ENCODE measurements around the gene ATP8A2. TPM values are rescaled to one million over a fixed set of nuclear protein-coding genes. Genes with fewer than 3 reads are reported as not detected.

Gene ATP8A2
- total and polyA plus RNA-seq, 11 donors: 0.01 to 0.29 (median 0.05) TPM; not detected in 2

DNA sequence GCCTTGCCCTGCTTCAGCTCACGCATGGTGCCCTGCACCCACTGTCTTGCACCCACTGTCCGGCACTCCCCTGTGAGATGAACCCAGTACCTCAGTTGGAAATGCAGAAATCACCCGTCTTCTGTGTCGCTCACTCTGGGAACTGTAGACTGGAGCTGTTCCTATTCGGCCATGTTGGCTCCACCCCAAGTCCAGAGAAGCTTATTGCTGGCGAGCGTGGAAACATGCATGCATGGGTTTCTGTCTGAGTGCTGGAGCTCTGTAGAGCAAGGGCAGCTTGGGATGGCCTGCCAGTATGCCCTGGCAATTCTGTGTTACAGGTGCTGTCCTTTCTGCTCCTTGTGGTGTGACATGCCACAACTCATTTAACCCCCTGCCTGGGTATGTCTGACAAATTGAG is 527.2 kb downstream of the ATP8A2 start:
- TF ChIP-seq POLR2A (IDR thresholded peaks at IDR 0.05): no peak
- TF ChIP-seq, protein P1, sequence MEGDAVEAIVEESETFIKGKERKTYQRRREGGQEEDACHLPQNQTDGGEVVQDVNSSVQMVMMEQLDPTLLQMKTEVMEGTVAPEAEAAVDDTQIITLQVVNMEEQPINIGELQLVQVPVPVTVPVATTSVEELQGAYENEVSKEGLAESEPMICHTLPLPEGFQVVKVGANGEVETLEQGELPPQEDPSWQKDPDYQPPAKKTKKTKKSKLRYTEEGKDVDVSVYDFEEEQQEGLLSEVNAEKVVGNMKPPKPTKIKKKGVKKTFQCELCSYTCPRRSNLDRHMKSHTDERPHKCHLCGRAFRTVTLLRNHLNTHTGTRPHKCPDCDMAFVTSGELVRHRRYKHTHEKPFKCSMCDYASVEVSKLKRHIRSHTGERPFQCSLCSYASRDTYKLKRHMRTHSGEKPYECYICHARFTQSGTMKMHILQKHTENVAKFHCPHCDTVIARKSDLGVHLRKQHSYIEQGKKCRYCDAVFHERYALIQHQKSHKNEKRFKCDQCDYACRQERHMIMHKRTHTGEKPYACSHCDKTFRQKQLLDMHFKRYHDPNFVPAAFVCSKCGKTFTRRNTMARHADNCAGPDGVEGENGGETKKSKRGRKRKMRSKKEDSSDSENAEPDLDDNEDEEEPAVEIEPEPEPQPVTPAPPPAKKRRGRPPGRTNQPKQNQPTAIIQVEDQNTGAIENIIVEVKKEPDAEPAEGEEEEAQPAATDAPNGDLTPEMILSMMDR (IDR thresholded peaks at IDR 0.05): no peak
- intact Hi-C loops (cut with DNase I): no loop called here
- whole genome bisulfite sequencing, 4 donors: 94 to 100% (median 95%) methylated on average over 4 to 7 of the region's 7 CpGs

DNA sequence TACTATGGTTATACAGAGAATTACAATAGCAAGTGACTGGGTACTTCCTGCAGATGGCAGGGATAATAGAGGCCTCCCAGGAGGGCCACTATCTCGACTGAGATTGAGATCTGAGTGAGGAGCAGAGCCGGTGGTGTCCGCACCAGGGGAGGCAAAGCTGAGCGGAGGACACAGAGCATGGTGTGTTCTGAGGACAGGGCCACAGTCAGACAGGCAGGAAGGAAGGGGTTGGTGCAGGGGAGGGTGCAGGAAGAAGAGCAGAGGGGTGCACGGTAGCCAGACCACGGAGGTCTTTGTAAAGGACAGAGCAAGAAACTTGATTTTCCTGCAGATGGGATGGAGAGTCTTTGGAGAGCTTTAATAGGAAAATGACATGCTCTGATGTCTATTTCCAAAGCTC is 527.7 kb downstream of the ATP8A2 start:
- intact Hi-C loops (cut with DNase I): no loop called here
- ATAC-seq (no peak), DNase-seq (no peak)
- peaks cover 0 to 8% (median 0%) of the 10 kb centered on the region in 12 donors for H3K4me1 ChIP-seq
- WGBS, 4 donors: 72 to 78% (median 73%) methylated on average over 6 of the region's 6 CpGs
- no peaks in the 10 kb centered on the region for H3K36me3 ChIP-seq
- TF ChIP-seq POLR2A (IDR thresholded peaks at IDR 0.05): no peak
- TF ChIP-seq, protein P1 (IDR thresholded peaks at IDR 0.05): no peak
- no peaks in the 10 kb centered on the region for H3K9me3 ChIP-seq
- H3K27ac ChIP-seq: no peak overlapping the region
- peaks cover 0 to 4% (median 0%) of the 10 kb centered on the region in 9 donors for H3K27me3 ChIP-seq
- no peak overlapping the region for H3K4me3 ChIP-seq

More for the DNA sequence above, 527.2 kb downstream of the ATP8A2 start:
- Histone ChIP-seq H3K27me3 (peaks cover 0 to under 1% (median 0%) of the 10 kb centered on the region in 9 donors), H3K36me3 (no peaks in the 10 kb centered on the region), H3K27ac (no peak overlapping the region), H3K4me1 (peaks cover 0 to 8% (median 0%) of the 10 kb centered on the region in 12 donors), H3K9me3 (no peaks in the 10 kb centered on the region), H3K4me3 (no peak overlapping the region)
- ATAC-seq: no peak
- no peak for DNase-seq

DNA sequence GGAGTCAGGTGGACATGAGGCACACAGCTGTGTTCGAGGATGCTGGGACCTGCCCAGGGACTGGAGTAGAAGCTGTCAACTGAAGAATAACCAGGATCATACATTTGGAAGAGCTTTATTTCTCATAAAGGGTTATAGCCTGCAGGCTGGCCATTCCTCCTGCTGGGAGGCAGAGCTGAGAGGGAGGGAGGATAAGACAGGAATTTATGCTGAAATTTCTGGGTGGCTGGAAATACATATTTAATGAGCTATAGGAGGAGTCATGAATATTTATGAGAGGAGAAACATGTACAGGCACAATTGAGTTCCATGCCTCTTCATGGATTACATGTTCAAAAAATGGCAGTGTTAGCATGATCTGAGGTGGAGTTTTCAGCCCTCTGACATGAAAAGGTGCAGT is 528.2 kb downstream of the ATP8A2 start:
- Histone ChIP-seq H3K4me1 (peaks cover 0 to 8% (median 0%) of the 10 kb centered on the region in 12 donors), H3K9me3 (no peaks in the 10 kb centered on the region), H3K27ac (no peak overlapping the region), H3K36me3 (no peaks in the 10 kb centered on the region), H3K4me3 (no peak overlapping the region), H3K27me3 (peaks cover 0 to 4% (median 0%) of the 10 kb centered on the region in 9 donors)
- DNase-seq (no peak), ATAC-seq (no peak)
- intact Hi-C loops (cut with DNase I): no loop called here
- WGBS, 4 donors: 71 to 90% (median 79%) methylated on average over 1 of the region's 1 CpG
- TF ChIP-seq, protein P1 (IDR thresholded peaks at IDR 0.05): no peak
- no peak for TF ChIP-seq POLR2A (IDR thresholded peaks at IDR 0.05)

DNA sequence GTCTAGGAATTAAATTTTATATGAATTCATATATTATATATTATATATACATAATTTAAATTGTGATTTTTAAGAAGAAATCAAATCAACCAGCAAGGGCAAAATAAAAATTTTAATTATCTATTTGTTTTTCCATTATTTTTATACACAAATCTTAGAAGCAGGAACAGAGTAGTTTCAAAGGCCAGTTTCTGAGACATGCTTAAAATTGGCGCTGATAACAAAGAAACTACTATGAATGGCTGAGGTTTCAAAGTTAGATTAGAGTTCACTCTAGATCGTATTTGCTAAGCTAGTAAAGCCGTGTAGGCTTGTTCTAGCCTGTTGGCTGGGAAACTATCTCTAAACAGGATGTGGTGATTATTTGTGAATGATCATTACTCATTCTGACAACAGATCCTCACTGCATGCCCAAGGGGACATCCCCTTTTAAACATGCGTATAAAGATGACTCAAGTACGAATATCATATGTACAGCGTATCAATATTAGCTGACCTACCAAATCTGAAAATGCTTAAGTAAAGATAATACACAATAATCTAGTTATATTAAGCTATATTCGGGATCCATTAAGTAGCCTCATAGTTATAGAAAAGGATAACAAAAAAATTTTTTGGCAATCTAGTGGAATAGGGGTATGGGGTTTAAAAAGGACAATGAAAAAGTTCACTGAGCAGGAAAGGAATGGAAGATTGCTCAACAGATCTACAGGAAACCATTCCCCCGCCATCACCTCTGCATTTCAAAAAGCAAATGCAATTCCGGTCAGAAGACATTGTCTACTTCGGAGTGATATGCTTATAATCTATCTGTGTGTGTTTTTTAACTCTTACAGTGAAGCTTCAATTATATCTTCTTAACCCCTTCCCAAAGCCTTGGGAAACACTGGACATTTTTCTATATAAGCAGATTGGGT is 529.9 kb downstream of the ATP8A2 start:
- DNase-seq (no peak), ATAC-seq (peak in 3 of 4 donors; percentile 20 to 32 (median 24))
- 50 to 59% (median 54%) methylated on average over 10 of the region's 10 CpGs for WGBS, 4 donors
- Histone ChIP-seq H3K36me3 (no peaks in the 10 kb centered on the region), H3K4me3 (no peak overlapping the region), H3K9me3 (no peaks in the 10 kb centered on the region), H3K27ac (no peak overlapping the region), H3K4me1 (peaks cover 0 to 8% (median 0%) of the 10 kb centered on the region in 12 donors), H3K27me3 (peaks cover 0 to 4% (median 0%) of the 10 kb centered on the region in 9 donors)
- no peak for TF ChIP-seq POLR2A (IDR thresholded peaks at IDR 0.05)
- TF ChIP-seq, protein P1 (IDR thresholded peaks at IDR 0.05): no peak
- intact Hi-C loops (cut with DNase I): no loop called here

Data from heart left ventricle (tissue), 16 donors.